HG02938 (cell line): ENCODE data around the gene NIBAN1.

Source experiments
- ATAC-seq: cut with Tn5 transposase; IDR thresholded peaks from one replicate; pipeline ENCODE4 v1.9.1; 2021; ENCODE audit warnings: mild to moderate bottlenecking, moderate library complexity; ENCODE audit not compliant: unreplicated experiment

Gene NIBAN1

GRCh38 chr1:184947497-184948256 lies 26.6 kb downstream of the NIBAN1 start:
- no peak for ATAC-seq

- peak; percentile 52 for ATAC-seq
Observed at GRCh38 chr1:184945678-184946412, 28.5 kb downstream of the NIBAN1 start.

- peak; percentile 70 for ATAC-seq
Observed at GRCh38 chr1:184945029-184945428, 29.3 kb downstream of the NIBAN1 start.

GRCh38 chr1:184943998-184944397 lies 30.3 kb downstream of the NIBAN1 start:
- no peak for ATAC-seq

GRCh38 chr1:184941735-184942134 lies 32.6 kb downstream of the NIBAN1 start:
- ATAC-seq, result peak; percentile 81

- no peak for ATAC-seq
Observed at GRCh38 chr1:184941410-184941733, 32.9 kb downstream of the NIBAN1 start.

- ATAC-seq, result no peak
Observed at GRCh38 chr1:184940694-184941409, 33.5 kb downstream of the NIBAN1 start.

GRCh38 chr1:184940226-184940625 lies 34.1 kb downstream of the NIBAN1 start:
- ATAC-seq, result no peak

GRCh38 chr1:184937729-184938128 lies 36.6 kb downstream of the NIBAN1 start:
- no peak for ATAC-seq

- no peak for ATAC-seq
Observed at GRCh38 chr1:184935920-184936798, 38.1 kb downstream of the NIBAN1 start.

- ATAC-seq, result no peak
Observed at GRCh38 chr1:184933944-184934343, 40.4 kb downstream of the NIBAN1 start.

- no peak for ATAC-seq
Observed at GRCh38 chr1:184932319-184932718, 42.0 kb downstream of the NIBAN1 start.

- no peak for ATAC-seq
Observed at GRCh38 chr1:184931566-184931965, 42.7 kb downstream of the NIBAN1 start.

- no peak for ATAC-seq
Observed at GRCh38 chr1:184930645-184931044, 43.7 kb downstream of the NIBAN1 start.

GRCh38 chr1:184930232-184930631 lies 44.1 kb downstream of the NIBAN1 start:
- no peak for ATAC-seq

GRCh38 chr1:184929711-184930202 lies 44.6 kb downstream of the NIBAN1 start:
- no peak for ATAC-seq

- no peak for ATAC-seq
Observed at GRCh38 chr1:184928394-184928793, 45.9 kb downstream of the NIBAN1 start.
